Esophagus squamous epithelium (tissue), 4 donors: ENCODE results near the gene ARFGAP3.

Source experiments
- CTCF ChIP-seq, 6 experiments: fragments of 450-650 bp in 4 of 6; fragments of 200-600 bp in 2 of 6; sonication (generic) in 2 of 6; IDR thresholded peaks; one replicate each; pipeline ENCODE4 v1.5.1; 2016 to 2019; ENCODE audit warnings: antibody characterized with exemption in 6 of 6, mild to moderate bottlenecking in 4 of 6, moderate library complexity in 4 of 6
- POLR2A ChIP-seq, 4 donors: fragments of 450-650 bp; IDR thresholded peaks; one replicate each; pipeline ENCODE4 v1.6.1; 2017; ENCODE audit warnings: antibody characterized with exemption in 4 of 4, mild to moderate bottlenecking in 4 of 4, moderate library complexity in 3 of 4

DNA sequence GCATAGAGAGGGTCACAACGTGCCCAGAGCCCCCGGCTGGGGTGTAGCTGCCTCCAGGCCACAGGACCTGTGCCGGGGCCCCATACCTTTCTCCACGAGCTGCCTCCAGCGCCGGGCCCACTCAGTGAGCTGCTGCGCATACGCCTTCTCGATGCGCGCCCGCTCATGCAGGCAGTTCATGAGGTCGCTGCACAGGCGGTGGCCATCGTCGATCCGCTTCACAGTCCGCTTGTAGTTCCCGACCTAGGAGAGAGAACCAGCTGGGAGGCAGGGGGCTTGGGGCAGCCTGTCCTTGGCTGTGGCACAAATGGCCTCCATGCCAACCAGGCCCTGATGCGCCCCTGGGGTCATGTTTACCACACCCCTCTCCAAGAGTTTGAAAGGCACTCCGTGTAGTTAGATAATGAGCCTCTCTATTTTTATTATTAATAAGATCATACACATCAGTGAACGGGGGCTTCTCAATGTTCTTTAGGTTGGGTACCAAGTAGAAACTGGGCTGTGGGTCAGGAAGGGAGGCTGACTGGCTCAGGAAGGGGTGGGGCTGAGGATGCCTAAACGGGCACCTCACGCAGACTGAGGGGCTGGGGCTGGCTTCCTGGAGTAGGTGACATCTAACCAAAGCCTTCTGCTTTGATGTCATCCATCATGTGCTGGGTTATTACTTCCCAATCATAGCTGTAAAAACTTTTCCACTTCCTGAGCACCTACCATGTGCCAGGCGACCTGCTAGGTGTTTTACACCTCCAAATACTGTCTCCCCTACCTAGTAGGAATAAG lies 36.5 kb upstream of the ARFGAP3 start:
- no peak for TF ChIP-seq POLR2A (IDR thresholded peaks at IDR 0.05)
- no peak for TF ChIP-seq CTCF (IDR thresholded peaks at IDR 0.05)
